ENCODE results near the gene CATSPER3. TPM values are rescaled to one million over a fixed set of nuclear protein-coding genes. Genes with fewer than 3 reads are reported as not detected.
A peak's percentile ranks its signal among the peaks of the same experiment; 100 is the strongest.

The CATSPER3 gene
- total RNA-seq, 1 experiment from 2014 or later, result 0.37 TPM

- no peak overlapping the region for H3K4me3 Mint-ChIP-seq
- H3K27ac Mint-ChIP-seq, result no peak overlapping the region
- peaks cover 3% of the 10 kb centered on the region; the same call in 1 of the 2 replicates for H3K9me3 Mint-ChIP-seq
- H3K27me3 Mint-ChIP-seq (ENCODE audit: low read depth), result no peaks in the 10 kb centered on the region; the same call in 1 of the 2 replicates
- CTCF ChIA-PET, result interaction anchor here (0.5 to 1.5 kb wide), 3 partner anchors 73 to 207 kb away, joined by 3 to 4 read pairs (median 4); partner anchors contain the start of gene PCBD2
- POLR2A ChIA-PET, result no interaction called here
- peaks cover 5% of the 10 kb centered on the region for H3K4me1 Mint-ChIP-seq
- DNase-seq (ENCODE audit: low spot score), result no peak
- no peak for ATAC-seq
- no peaks in the 10 kb centered on the region for H3K36me3 Mint-ChIP-seq
- no peak for TF ChIP-seq ATF2 (CRISPR knock-in tag; IDR thresholded peaks at IDR 0.05; ENCODE audit: borderline replicate concordance, low read depth)
- no peak for TF ChIP-seq NR1H2 (CRISPR knock-in tag; IDR thresholded peaks at IDR 0.05)
- TF ChIP-seq STAT6 (CRISPR knock-in tag; conservative IDR thresholded peaks at IDR 0.05; ENCODE audit: low read depth), result no peak
- TF ChIP-seq CREB1 (CRISPR knock-in tag; IDR thresholded peaks at IDR 0.05), result no peak
- TF ChIP-seq ZNF671 (CRISPR knock-in tag; IDR thresholded peaks at IDR 0.05), result no peak
- TF ChIP-seq GABPB1 (CRISPR knock-in tag; IDR thresholded peaks at IDR 0.05), result no peak
- no peak for TF ChIP-seq CDX4 (CRISPR knock-in tag; IDR thresholded peaks at IDR 0.05; ENCODE audit: borderline replicate concordance)
- no peak for TF ChIP-seq ATF3 (CRISPR knock-in tag; conservative IDR thresholded peaks at IDR 0.05)
- TF ChIP-seq TEAD1 (CRISPR knock-in tag; IDR thresholded peaks at IDR 0.05), result no peak
- TF ChIP-seq ETV6 (CRISPR knock-in tag; IDR thresholded peaks at IDR 0.05), result no peak
- TF ChIP-seq IRF2 (CRISPR knock-in tag; IDR thresholded peaks at IDR 0.05; ENCODE audit: borderline replicate concordance, low read depth), result no peak
- TF ChIP-seq OVOL2 (CRISPR knock-in tag; IDR thresholded peaks at IDR 0.05; ENCODE audit: borderline replicate concordance), result no peak
Measured at GRCh38 chr5:135012951-135013391, 45.3 kb downstream of the CATSPER3 start.

- Mint-ChIP-seq H3K27ac (peak overlapping the region; percentile 16; the same call in 1 of the 2 replicates), H3K4me1 (peaks cover 5% of the 10 kb centered on the region), H3K9me3 (peaks cover 3% of the 10 kb centered on the region; the same call in 1 of the 2 replicates), H3K36me3 (no peaks in the 10 kb centered on the region), H3K4me3 (no peak overlapping the region), H3K27me3 (ENCODE audit: low read depth) (no peaks in the 10 kb centered on the region; the same call in 1 of the 2 replicates)
- ATAC-seq (no peak), DNase-seq (ENCODE audit: low spot score) (no peak)
- ChIA-PET POLR2A (no interaction called here), CTCF (interaction anchor here (0.5 to 1.5 kb wide), 3 partner anchors 72 to 207 kb away, joined by 3 to 4 read pairs (median 4); partner anchors contain the start of gene PCBD2)
- TF ChIP-seq KAT7 (CRISPR knock-in tag; IDR thresholded peaks at IDR 0.05; ENCODE audit: borderline replicate concordance), result no peak
- TF ChIP-seq ZMAT4 (CRISPR knock-in tag; IDR thresholded peaks at IDR 0.05), result no peak
- no peak for TF ChIP-seq ZNF138 (CRISPR knock-in tag; conservative IDR thresholded peaks at IDR 0.05)
- no peak for TF ChIP-seq ETV6 (CRISPR knock-in tag; IDR thresholded peaks at IDR 0.05)
- TF ChIP-seq MAX (CRISPR knock-in tag; IDR thresholded peaks at IDR 0.05), result no peak
- TF ChIP-seq EMX1 (CRISPR knock-in tag; IDR thresholded peaks at IDR 0.05), result no peak
- TF ChIP-seq NR1H2 (CRISPR knock-in tag; IDR thresholded peaks at IDR 0.05), result no peak
- TF ChIP-seq ZNF281 (CRISPR knock-in tag; IDR thresholded peaks at IDR 0.05), result no peak
- TF ChIP-seq TP53 (CRISPR knock-in tag; IDR thresholded peaks at IDR 0.05), result no peak
- TF ChIP-seq SMAD3 (CRISPR knock-in tag; IDR thresholded peaks at IDR 0.05; ENCODE audit: borderline replicate concordance), result no peak
- TF ChIP-seq ZBTB21 (CRISPR knock-in tag; IDR thresholded peaks at IDR 0.05; ENCODE audit: borderline replicate concordance), result no peak
- no peak for TF ChIP-seq ZNF512 (CRISPR knock-in tag; IDR thresholded peaks at IDR 0.05; ENCODE audit: borderline replicate concordance)
- no peak for TF ChIP-seq ZNF423 (CRISPR knock-in tag; IDR thresholded peaks at IDR 0.05)
- no peak for TF ChIP-seq TEAD4 (CRISPR knock-in tag; IDR thresholded peaks at IDR 0.05)
- no peak for TF ChIP-seq CBFB (CRISPR knock-in tag; IDR thresholded peaks at IDR 0.05; ENCODE audit: low read depth)
Measured at GRCh38 chr5:135013445-135013844, 45.7 kb downstream of the CATSPER3 start.

Measured in WTC11 (cell line).